Neural cell (in vitro differentiated cells): ENCODE data around the gene MKRN1. TPM values are rescaled to one million over a fixed set of nuclear protein-coding genes. Genes with fewer than 3 reads are reported as not detected.

ENCODE experiments used
- H2AFZ ChIP-seq: fragments of 200-600, 300-800 bp; sonication (generic), shearing (Covaris generic); 2 replicates; pipeline ENCODE4 v1.6.0; 2014; ENCODE audit warnings: low read depth, mild to moderate bottlenecking, antibody characterized with exemption, low read length, moderate library complexity
- H3F3A ChIP-seq: fragments of 200-600 bp; shearing (Covaris generic); 2 replicates; pipeline ENCODE4 v1.6.1; 2016; ENCODE audit warnings: mild to moderate bottlenecking, moderate library complexity, mixed read lengths, antibody characterized with exemption, low read length; ENCODE audit not compliant: insufficient read depth, poor library complexity, severe bottlenecking
- H3K27ac ChIP-seq: fragments of 200-600, 300-800 bp; sonication (generic), shearing (Covaris generic); 2 replicates; pipeline ENCODE4 v1.5.1; 2014; ENCODE audit warnings: mild to moderate bottlenecking, low read length, moderate library complexity
- H3K27me3 ChIP-seq: fragments of 300-800, 200-600 bp; sonication (generic), shearing (Covaris generic); 2 replicates; pipeline ENCODE4 v1.6.0; 2014; ENCODE audit warnings: mild to moderate bottlenecking, low read depth, low read length, moderate library complexity; ENCODE audit not compliant: insufficient read depth
- H3K36me3 ChIP-seq: fragments of 300-800, 200-600 bp; sonication (generic), shearing (Covaris generic); 2 replicates; pipeline ENCODE4 v1.5.1; 2014; ENCODE audit warnings: mild to moderate bottlenecking, antibody characterized with exemption, low read length, moderate library complexity; ENCODE audit not compliant: insufficient read depth
- H3K4me2 ChIP-seq: fragments of 300-800, 200-600 bp; sonication (generic), shearing (Covaris generic); 2 replicates; pipeline ENCODE4 v1.6.0; 2014; ENCODE audit warnings: mild to moderate bottlenecking, low read length
- H3K4me3 ChIP-seq: fragments of 300-800, 200-600 bp; sonication (generic), shearing (Covaris generic); 2 replicates; pipeline ENCODE4 v1.5.1; 2014; ENCODE audit warnings: mild to moderate bottlenecking, low read length, moderate library complexity
- H3K79me2 ChIP-seq: fragments of 200-600 bp; shearing (Covaris generic); replicated peaks from 2 replicates; pipeline ENCODE4 v1.6.0; 2014; ENCODE audit warnings: mild to moderate bottlenecking, low read length, moderate library complexity; ENCODE audit not compliant: insufficient read depth
- H3K9ac ChIP-seq: fragments of 300-800, 200-600 bp; sonication (generic), shearing (Covaris generic); 2 replicates; pipeline ENCODE4 v1.6.1; 2016; ENCODE audit warnings: mild to moderate bottlenecking, low read length, mixed read lengths
- H3K9me2 ChIP-seq: fragments of 200-600 bp; shearing (Covaris generic); 2 replicates; pipeline ENCODE4 v1.6.1; 2016; ENCODE audit warnings: mild to moderate bottlenecking, low read length, mixed read lengths; ENCODE audit not compliant: insufficient read depth
- H3K9me3 ChIP-seq: fragments of 200-600, 300-800 bp; sonication (generic), shearing (Covaris generic); 2 replicates; pipeline ENCODE4 v1.6.1; 2016; ENCODE audit warnings: mild to moderate bottlenecking, mixed run types, low read length, moderate library complexity, mixed read lengths
- H4K20me1 ChIP-seq: fragments of 200-600 bp; shearing (Covaris generic); 2 replicates; pipeline ENCODE4 v1.6.1; 2016; ENCODE audit warnings: mild to moderate bottlenecking, mixed run types; ENCODE audit not compliant: insufficient read depth
- EP300 ChIP-seq: fragments of 450-650 bp; conservative IDR thresholded peaks from 2 replicates; pipeline ENCODE4 v1.6.1; 2014; ENCODE audit warnings: antibody characterized with exemption, mild to moderate bottlenecking, moderate library complexity; ENCODE audit not compliant: poor library complexity, severe bottlenecking
- EZH2 ChIP-seq: fragments of 200-600, 300-800 bp; shearing (Covaris generic), sonication (generic); IDR thresholded peaks from 2 replicates; pipeline ENCODE4 v1.6.1; 2014; ENCODE audit warnings: antibody characterized with exemption, low read length, borderline replicate concordance, mild to moderate bottlenecking; ENCODE audit not compliant: insufficient read depth, poor library complexity, severe bottlenecking
- TAF1 ChIP-seq: IDR thresholded peaks from 2 replicates; pipeline ENCODE4 v1.6.1; 2012; ENCODE audit warnings: low read depth
- polyA plus RNA-seq: library from polyadenylated mRNA; depleted of rRNA; stranded (reverse); fragments of >200 nt; gene quantifications from 2 replicates; pipeline ENCODE4 v1.2.3, GENCODE V29; 2014

The MKRN1 gene
- polyA plus RNA-seq, 1 donor from 2014 or later, result 251 TPM

GRCh38 chr7:140403878-140404564 is 75.3 kb downstream of the MKRN1 start, which contains the start of gene RAB19:
RAB19 (plus strand) TSS chr7:140404058; CDS start chr7:140407647, 3,589 bp downstream.
- TF ChIP-seq EZH2 (no peak), EP300 (no peak), TAF1 (no peak)
- H3K27ac ChIP-seq, result no peak within 1 kb of the TSS
- no peak within 1 kb of the TSS for H3K4me2 ChIP-seq
- H3F3A ChIP-seq, result no peaks in the 10 kb centered on the region
- peaks cover 3% of the 10 kb centered on the region for H3K27me3 ChIP-seq
- H3K36me3 ChIP-seq, result no peaks in the 10 kb centered on the region
- H3K4me3 ChIP-seq, result peak within 1 kb of the TSS; percentile 41
- no peaks in the 10 kb centered on the region for H4K20me1 ChIP-seq
- no peak within 1 kb of the TSS for H2AFZ ChIP-seq
- no peaks in the 10 kb centered on the region for H3K9me2 ChIP-seq
- no peaks in the 10 kb centered on the region for H3K79me2 ChIP-seq
- no peaks in the 10 kb centered on the region for H3K9me3 ChIP-seq
- H3K9ac ChIP-seq, result no peak within 1 kb of the TSS

Other genes with a start within 250 kb of the MKRN1 start
- 176 and 181 TPM in 2 replicates for gene SLC37A3, start 81.0 kb downstream of the MKRN1 start, polyA plus RNA-seq
- gene RAB19, start 75.4 kb downstream of the MKRN1 start, polyA plus RNA-seq, result not detected in 2 replicates
- gene DENND2A, start 161.3 kb upstream of the MKRN1 start, polyA plus RNA-seq, result 21.7 and 24.5 TPM in 2 replicates
- 18.3 and 20.2 TPM in 2 replicates for gene ADCK2, start 193.4 kb upstream of the MKRN1 start, polyA plus RNA-seq
- gene NDUFB2, start 217.2 kb upstream of the MKRN1 start, polyA plus RNA-seq, result 704 and 745 TPM in 2 replicates